KOPT-K1 (cell line): ENCODE data around the gene CDH1.

Experiments used
- H3K27ac ChIP-seq: fragments of 200-600 bp; sonication (generic); 2 replicates; pipeline ENCODE4 v1.5.1; 2016; ENCODE audit warnings: antibody characterized with exemption, mild to moderate bottlenecking, low read depth, low read length; ENCODE audit not compliant: poor library complexity, severe bottlenecking
- H3K36me3 ChIP-seq: fragments of 200-600 bp; sonication (generic); 2 replicates; pipeline ENCODE4 v1.5.1; 2017; ENCODE audit warnings: antibody characterized with exemption, mild to moderate bottlenecking, low read length, moderate library complexity; ENCODE audit not compliant: insufficient read depth
- H3K9me3 ChIP-seq: fragments of 200-600 bp; sonication (generic); 2 replicates; pipeline ENCODE4 v1.5.1; 2017; ENCODE audit warnings: antibody characterized with exemption, low read length, mild to moderate bottlenecking; ENCODE audit not compliant: insufficient read depth, poor library complexity, severe bottlenecking

Gene CDH1

DNA sequence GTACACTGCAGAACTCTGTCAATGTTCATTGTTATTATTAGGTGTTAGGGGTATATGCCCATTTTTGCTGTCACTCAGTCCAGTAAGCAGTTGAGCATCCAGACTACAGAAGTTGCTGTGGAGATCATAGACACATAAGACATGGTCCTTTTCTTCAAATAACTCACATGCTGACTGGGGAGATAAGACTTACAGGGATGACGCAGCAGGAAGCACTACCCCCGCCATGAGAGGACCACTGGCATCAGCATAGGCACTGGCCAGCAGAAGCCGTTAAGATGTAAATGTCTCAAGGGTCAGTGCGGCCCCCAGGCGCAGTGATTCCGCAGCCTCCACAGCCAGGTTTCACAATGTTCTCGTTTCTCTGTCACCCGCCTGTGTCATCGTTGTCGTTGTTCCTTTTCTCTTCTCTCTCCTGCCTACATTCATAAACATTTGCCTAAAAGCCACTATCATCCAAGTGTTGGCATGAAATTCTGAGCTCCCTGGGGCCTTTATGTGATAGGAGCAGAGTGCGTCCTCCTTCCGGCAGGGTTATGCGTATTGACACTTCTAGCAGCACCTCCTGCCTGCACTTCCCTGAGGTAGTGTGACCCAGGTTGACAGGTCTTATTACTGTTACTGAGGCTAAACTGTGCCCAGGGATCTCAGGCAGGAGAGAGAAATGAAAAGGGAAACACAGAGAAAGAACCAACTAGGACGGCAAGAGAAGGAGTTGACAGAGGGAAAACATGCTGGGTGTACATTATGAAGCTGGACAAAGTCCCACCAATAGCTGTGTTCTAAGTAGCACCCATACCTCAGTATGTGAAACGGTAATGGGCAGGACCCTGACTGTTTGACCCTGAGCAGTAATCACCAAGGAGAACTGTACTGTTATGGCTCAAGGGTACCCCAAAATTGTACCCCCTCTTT, 124.1 kb downstream of the CDH1 start:
- Histone ChIP-seq H3K36me3 (peaks cover 52% of the 10 kb centered on the region), H3K9me3 (no peaks in the 10 kb centered on the region), H3K27ac (no peak overlapping the region)

GRCh38 chr16:68866933-68867332, 129.8 kb downstream of the CDH1 start:
- no peak overlapping the region for H3K27ac ChIP-seq
- H3K36me3 ChIP-seq, result peaks cover 56% of the 10 kb centered on the region
- no peaks in the 10 kb centered on the region for H3K9me3 ChIP-seq

GRCh38 chr16:68869492-68870088, 132.5 kb downstream of the CDH1 start:
- Histone ChIP-seq H3K36me3 (peaks cover 55% of the 10 kb centered on the region), H3K9me3 (no peaks in the 10 kb centered on the region), H3K27ac (no peak overlapping the region)

DNA sequence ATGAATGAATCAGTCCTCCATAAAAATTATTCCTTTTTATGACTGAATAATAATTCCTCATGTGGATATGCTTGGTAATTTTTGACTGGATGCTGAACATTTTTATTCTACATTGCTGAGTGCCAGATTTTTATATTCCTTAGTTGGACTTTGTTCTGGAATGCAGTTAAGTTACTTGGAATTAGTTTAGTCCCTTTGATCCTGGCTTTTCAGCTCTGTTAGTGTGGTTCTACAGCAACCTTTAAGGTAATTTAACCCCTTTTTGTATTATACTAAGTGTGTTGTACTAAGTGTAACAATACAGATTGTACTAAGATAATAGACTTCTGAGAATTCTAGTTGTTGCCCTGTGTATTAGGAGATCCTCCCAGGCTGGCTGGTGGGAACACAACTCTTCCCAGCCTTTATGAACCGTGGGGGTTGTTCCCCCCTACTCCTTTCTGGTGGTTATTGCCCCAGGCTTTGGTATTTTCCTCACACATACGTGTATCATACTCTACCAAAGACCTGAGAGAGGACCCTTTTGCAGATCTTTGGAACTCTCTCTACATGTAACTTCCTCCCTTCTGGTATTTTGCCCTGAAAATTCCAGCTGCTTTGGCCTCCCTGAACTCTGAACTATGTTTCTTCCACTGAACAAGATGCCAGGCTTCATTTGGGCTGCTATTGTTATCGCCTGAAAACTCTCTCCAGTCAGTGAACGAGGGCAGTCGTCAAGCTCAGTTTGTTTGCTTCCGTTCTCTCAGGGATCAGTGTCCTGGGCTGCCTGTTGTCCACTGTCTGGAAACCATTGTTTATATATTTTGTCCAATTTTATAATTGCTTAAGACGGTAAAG, 136.8 kb downstream of the CDH1 start:
- no peak overlapping the region for H3K27ac ChIP-seq
- no peaks in the 10 kb centered on the region for H3K9me3 ChIP-seq
- H3K36me3 ChIP-seq, result peaks cover 71% of the 10 kb centered on the region

DNA sequence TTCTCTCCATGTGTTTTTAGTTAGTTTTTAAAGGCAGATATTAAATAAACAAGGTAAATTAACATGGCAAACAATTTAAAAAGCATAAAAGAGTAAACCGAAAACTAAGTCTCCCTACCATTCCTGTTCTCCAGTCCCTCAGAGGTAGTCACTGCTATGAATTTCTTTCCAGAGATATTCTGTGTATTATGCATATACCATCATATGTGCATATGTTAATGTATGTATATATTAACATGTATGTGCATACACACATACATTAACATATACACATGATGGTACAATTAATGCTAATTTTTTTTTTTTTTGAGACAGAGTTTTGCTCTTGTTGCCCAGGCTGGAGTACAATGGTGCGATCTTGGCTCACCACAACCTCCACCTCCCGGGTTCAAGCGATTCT, 138.8 kb downstream of the CDH1 start:
- H3K27ac ChIP-seq, result no peak overlapping the region
- H3K9me3 ChIP-seq, result no peaks in the 10 kb centered on the region
- peaks cover 62% of the 10 kb centered on the region for H3K36me3 ChIP-seq

DNA sequence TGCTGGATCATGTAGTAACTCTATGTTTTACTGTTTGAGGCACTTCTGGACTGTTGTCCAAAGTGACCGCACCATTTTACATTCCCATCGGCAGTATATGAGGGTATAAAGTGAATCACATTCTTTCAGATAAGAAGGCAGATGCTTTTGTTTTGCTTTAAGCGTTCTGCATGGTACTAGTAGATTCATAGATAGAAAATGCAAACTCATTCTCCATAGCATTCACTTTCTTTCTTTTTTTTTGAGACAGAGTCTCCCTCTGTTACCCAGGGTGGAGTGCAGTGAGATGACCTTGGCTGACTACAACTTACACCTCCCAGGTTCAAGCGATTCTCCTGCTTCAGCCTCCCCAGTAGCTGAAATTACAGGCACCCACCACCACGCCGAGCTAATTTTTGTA, 146.6 kb downstream of the CDH1 start:
- H3K9me3 ChIP-seq, result no peaks in the 10 kb centered on the region
- no peak overlapping the region for H3K27ac ChIP-seq
- H3K36me3 ChIP-seq, result peaks cover 21% of the 10 kb centered on the region

DNA sequence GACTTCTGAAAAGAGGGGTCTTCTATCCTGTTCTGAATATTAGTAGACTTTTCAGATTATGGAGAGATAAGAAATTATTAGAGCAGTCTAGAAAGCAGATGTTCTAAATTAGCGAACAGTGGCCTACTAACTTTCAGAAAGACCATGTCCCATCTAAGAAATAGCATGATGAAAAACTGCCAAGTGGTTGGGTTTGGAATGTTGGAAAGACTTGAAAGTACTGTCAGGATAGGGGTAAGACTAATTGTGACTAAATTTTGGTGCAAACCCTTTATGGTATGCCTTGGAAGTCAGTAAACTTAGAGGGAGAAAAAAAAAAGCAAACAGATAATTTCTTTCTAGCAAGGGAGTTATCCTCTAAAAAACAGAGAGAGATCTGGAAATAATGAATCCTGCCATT, 147.3 kb downstream of the CDH1 start:
- H3K9me3 ChIP-seq, result no peaks in the 10 kb centered on the region
- no peak overlapping the region for H3K27ac ChIP-seq
- H3K36me3 ChIP-seq, result peaks cover 20% of the 10 kb centered on the region
